Endothelial cell of umbilical vein (primary cell): Measurements from ENCODE around the gene OLIG1. TPM values are rescaled to one million over a fixed set of nuclear protein-coding genes. Genes with fewer than 3 reads are reported as not detected.

Experiments
- BruUV-seq: library from RNA; stranded (reverse); fragments of 400-500 nt; replicated peaks from 2 replicates; lab custom pipeline; 2021; lab: Mats Ljungman, UMichigan
- CTCF ChIA-PET: fragments of 300-600, 350-600 bp; sonication (Branson Sonifier 250); formaldehyde crosslinking; loops from one replicate; lab custom pipeline; 2021; ENCODE audit warnings: antibody characterized with exemption, inconsistent platforms; lab: Charles Lee
- POLR2A ChIA-PET: fragments of 300-600, 350-600 bp; sonication (Branson Sonifier 250); formaldehyde crosslinking; loops from one replicate; lab custom pipeline; 2021; ENCODE audit warnings: antibody characterized with exemption, inconsistent platforms; lab: Charles Lee
- DNase-seq: peaks from one replicate; pipeline ENCODE4 v3.0.0-alpha.2; 2011; ENCODE audit warnings: low read depth, low spot score
- FAIRE-seq: peaks from 2 replicates; lab custom pipeline; 2011; peaks lifted over from hg19 to GRCh38; lab: Jason Lieb, UNC
- H2AFZ ChIP-seq: 2 replicates; pipeline ENCODE4 v1.6.0; 2012; ENCODE audit warnings: low read depth, low read length, control low read depth, inconsistent platforms
- H3K27ac ChIP-seq: 2 replicates; pipeline ENCODE4 v1.5.1; 2011; ENCODE audit warnings: low read depth, mild to moderate bottlenecking, control low read depth, low read length, moderate library complexity; ENCODE audit not compliant: insufficient read depth
- H3K27me3 ChIP-seq, 2 experiments: 2 replicates each; pipeline versions ENCODE4 v1.6.0 to v1.6.1; 2011; ENCODE audit warnings: low read length in 2 of 2, mixed read lengths in 1 of 2; ENCODE audit not compliant: control insufficient read depth in 2 of 2, insufficient read depth in 2 of 2
- H3K36me3 ChIP-seq, 2 experiments: 2 replicates in 1 of 2; 3 replicates in 1 of 2; pipeline ENCODE4 v1.5.1; 2011; ENCODE audit warnings: low read length in 2 of 2, mild to moderate bottlenecking in 1 of 2, moderate library complexity in 1 of 2; ENCODE audit not compliant: control insufficient read depth in 2 of 2, insufficient read depth in 2 of 2; ENCODE audit errors: extremely low read depth in 1 of 2
- H3K4me1 ChIP-seq: 3 replicates; pipeline ENCODE4 v1.5.1; 2011; ENCODE audit warnings: mild to moderate bottlenecking, low read length; ENCODE audit not compliant: control insufficient read depth, insufficient read depth; ENCODE audit errors: extremely low read depth
- H3K4me2 ChIP-seq: 2 replicates; pipeline ENCODE4 v1.6.1; 2011; ENCODE audit warnings: low read length, control low read depth, mixed read lengths; ENCODE audit not compliant: insufficient read depth
- H3K4me3 ChIP-seq, 3 experiments: fragments of 200-600 bp in 1 of 3; sonication (generic), shearing (Covaris generic) in 1 of 3; replicated peaks in 1 of 3; 2 replicates each; pipeline ENCODE4 v1.5.1; 2011 to 2016; ENCODE audit warnings: control low read depth in 3 of 3, low read length in 3 of 3, mild to moderate bottlenecking in 2 of 3, inconsistent platforms in 1 of 3, low read depth in 1 of 3, moderate library complexity in 1 of 3; ENCODE audit not compliant: insufficient read depth in 1 of 3
- H3K79me2 ChIP-seq: 2 replicates; pipeline ENCODE4 v1.6.0; 2012; ENCODE audit warnings: low read length, inconsistent platforms; ENCODE audit not compliant: control insufficient read depth, insufficient read depth
- H3K9ac ChIP-seq: replicated peaks from 2 replicates; pipeline ENCODE3; 2011; ENCODE audit warnings: low read length, control low read depth; ENCODE audit not compliant: insufficient read depth; ENCODE audit errors: extremely low read depth
- H3K9me1 ChIP-seq: replicated peaks from 3 replicates; pipeline ENCODE4 v1.6.0; 2011; ENCODE audit warnings: mild to moderate bottlenecking, low read length; ENCODE audit not compliant: control insufficient read depth, insufficient read depth; ENCODE audit errors: extremely low read depth
- H3K9me3 ChIP-seq: replicated peaks from 2 replicates; pipeline ENCODE4 v1.5.1; 2012; ENCODE audit warnings: low read length, inconsistent platforms; ENCODE audit not compliant: control insufficient read depth, insufficient read depth
- H4K20me1 ChIP-seq: replicated peaks from 2 replicates; pipeline ENCODE3; 2011; ENCODE audit warnings: mild to moderate bottlenecking, low read length; ENCODE audit not compliant: control insufficient read depth, insufficient read depth; ENCODE audit errors: extremely low read depth
- EZH2 ChIP-seq: IDR thresholded peaks from 2 replicates; pipeline ENCODE4 v1.6.1; 2012; ENCODE audit warnings: borderline replicate concordance, low read depth, mild to moderate bottlenecking, moderate library complexity, low read length, inconsistent platforms; ENCODE audit not compliant: severe bottlenecking
- GATA2 ChIP-seq: IDR thresholded peaks from 2 replicates; pipeline ENCODE4 v1.7.0; 2011; ENCODE audit warnings: low read depth, mild to moderate bottlenecking, moderate library complexity, mixed read lengths, low read length; ENCODE audit not compliant: insufficient read length, insufficient read depth
- POLR2A ChIP-seq: IDR thresholded peaks from 2 replicates; pipeline ENCODE4 v1.6.1; 2012; ENCODE audit warnings: low read depth, mild to moderate bottlenecking, control low read depth, low read length
- POLR2AphosphoS5 ChIP-seq: IDR thresholded peaks from 2 replicates; pipeline ENCODE4 v1.6.1; 2012; ENCODE audit warnings: low read depth, mild to moderate bottlenecking, control low read depth, low read length, moderate library complexity; ENCODE audit not compliant: insufficient read depth
- dilution Hi-C: fragments of 300-500 bp; cut with MboI; formaldehyde crosslinking; loops from one replicate; pipeline ENCODE4 v1.15.0; 2019; ENCODE audit warnings: low sequenced_read_pairs; ENCODE audit not compliant: extremely low pct_ligation_motif_present
- intact Hi-C: fragments of 100-400 bp; cut with micrococcal nuclease; formaldehyde crosslinking; loops from one replicate; pipeline ENCODE4 v1.10.0; 2022
- polyA plus RNA-seq, 4 experiments: library from polyadenylated mRNA; depleted of rRNA in 3 of 4; stranded (reverse) in 3 of 4; unstranded in 1 of 4; fragments of >200 nt; gene quantifications; 2 replicates each; pipeline versions ENCODE4 v1.2.1 to v1.2.3, GENCODE V29; 2011 to 2012; ENCODE audit warnings: missing spikeins in 1 of 4
- total RNA-seq: library from RNA; stranded (reverse); gene quantifications from 2 replicates; pipeline ENCODE4 v1.2.3, GENCODE V29; 2021
- TF ChIP-seq, protein P1 (sequence below), 2 donors: IDR thresholded peaks; 1 replicate in 1 of 2; 2 replicates in 1 of 2; pipeline ENCODE4 v1.5.1; 2011; ENCODE audit warnings: low read length in 2 of 2, mild to moderate bottlenecking in 2 of 2, moderate library complexity in 2 of 2, control low read depth in 1 of 2, inconsistent platforms in 1 of 2, low read depth in 1 of 2; ENCODE audit not compliant: insufficient read depth in 1 of 2; ENCODE audit errors: extremely low read depth in 1 of 2
- TF ChIP-seq, protein P2 (sequence below): IDR thresholded peaks from 2 replicates; pipeline ENCODE4 v1.6.1; 2011; ENCODE audit not compliant: insufficient read depth, insufficient read length

The OLIG1 gene
- total and polyA plus RNA-seq, 2 donors (not counting 3 experiments of a cell fraction or from before 2014, with no cell fraction given) = not detected

DNA sequence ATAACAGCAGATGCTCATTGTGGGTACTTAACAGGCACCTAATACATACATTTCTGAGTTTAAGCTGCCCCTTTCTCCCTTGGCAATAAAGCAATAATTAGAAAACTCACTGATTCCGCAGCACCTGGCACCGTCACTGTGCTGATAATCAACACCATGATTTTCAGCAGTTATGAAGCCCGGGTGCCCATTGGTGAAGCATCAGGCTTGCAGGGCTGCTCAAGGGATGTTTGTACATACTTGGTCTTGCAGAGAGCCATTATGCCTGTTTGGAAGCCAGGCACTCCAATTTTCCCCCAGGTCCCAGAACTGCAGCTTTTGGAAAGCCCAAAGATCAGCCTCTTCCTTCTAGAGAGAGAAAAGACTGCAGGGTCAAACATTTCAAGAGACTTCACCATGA, 44.3 kb downstream of the OLIG1 start:
- Histone ChIP-seq H3K4me3 (no peak overlapping the region), H3K4me2 (no peak overlapping the region), H2AFZ (no peak overlapping the region), H3K27ac (no peak overlapping the region), H3K27me3 (peaks cover 38 to 54% of the 10 kb centered on the region in 2 experiments), H3K9me3 (no peaks in the 10 kb centered on the region), H3K9ac (no peak overlapping the region), H3K4me1 (no peaks in the 10 kb centered on the region), H3K9me1 (no peaks in the 10 kb centered on the region), H4K20me1 (no peaks in the 10 kb centered on the region), H3K79me2 (no peaks in the 10 kb centered on the region), H3K36me3 (no peaks in the 10 kb centered on the region)
- dilution Hi-C loops (no loop called here), intact Hi-C loops (no loop called here)
- no peak for DNase-seq
- POLR2A ChIA-PET = no interaction called here
- TF ChIP-seq EZH2 = no peak
- TF ChIP-seq POLR2AphosphoS5 = no peak
- no peak for TF ChIP-seq POLR2A
- TF ChIP-seq, protein P1, sequence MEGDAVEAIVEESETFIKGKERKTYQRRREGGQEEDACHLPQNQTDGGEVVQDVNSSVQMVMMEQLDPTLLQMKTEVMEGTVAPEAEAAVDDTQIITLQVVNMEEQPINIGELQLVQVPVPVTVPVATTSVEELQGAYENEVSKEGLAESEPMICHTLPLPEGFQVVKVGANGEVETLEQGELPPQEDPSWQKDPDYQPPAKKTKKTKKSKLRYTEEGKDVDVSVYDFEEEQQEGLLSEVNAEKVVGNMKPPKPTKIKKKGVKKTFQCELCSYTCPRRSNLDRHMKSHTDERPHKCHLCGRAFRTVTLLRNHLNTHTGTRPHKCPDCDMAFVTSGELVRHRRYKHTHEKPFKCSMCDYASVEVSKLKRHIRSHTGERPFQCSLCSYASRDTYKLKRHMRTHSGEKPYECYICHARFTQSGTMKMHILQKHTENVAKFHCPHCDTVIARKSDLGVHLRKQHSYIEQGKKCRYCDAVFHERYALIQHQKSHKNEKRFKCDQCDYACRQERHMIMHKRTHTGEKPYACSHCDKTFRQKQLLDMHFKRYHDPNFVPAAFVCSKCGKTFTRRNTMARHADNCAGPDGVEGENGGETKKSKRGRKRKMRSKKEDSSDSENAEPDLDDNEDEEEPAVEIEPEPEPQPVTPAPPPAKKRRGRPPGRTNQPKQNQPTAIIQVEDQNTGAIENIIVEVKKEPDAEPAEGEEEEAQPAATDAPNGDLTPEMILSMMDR (IDR thresholded peaks at IDR 0.05; ENCODE audit: extremely low read depth in 1 of 2, insufficient read depth in 1 of 2, low read depth in 1 of 2, low read length in 2 of 2) = no peak
- no peak for TF ChIP-seq GATA2
- TF ChIP-seq, protein P2, sequence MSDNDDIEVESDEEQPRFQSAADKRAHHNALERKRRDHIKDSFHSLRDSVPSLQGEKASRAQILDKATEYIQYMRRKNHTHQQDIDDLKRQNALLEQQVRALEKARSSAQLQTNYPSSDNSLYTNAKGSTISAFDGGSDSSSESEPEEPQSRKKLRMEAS = no peak
- no TSS peak for BruUV-seq
- no peak for FAIRE-seq
- CTCF ChIA-PET = no interaction called here
